HG03159 (cell line): ENCODE measurements around the gene NCS1.
"Not testable (repeated sequence)": the region's sequence is repeated elsewhere in the genome, so short reads cannot be mapped to it uniquely, and the experiment has no call there.

Source experiments
- ATAC-seq: cut with Tn5 transposase; IDR thresholded peaks from one replicate; pipeline ENCODE4 v1.9.1; 2021; ENCODE audit warnings: mild to moderate bottlenecking, moderate library complexity; ENCODE audit not compliant: unreplicated experiment

The NCS1 gene

GRCh38 chr9:130259044-130259443, 86.8 kb downstream of the NCS1 start:
- ATAC-seq = no peak

GRCh38 chr9:130260816-130261765, 88.9 kb downstream of the NCS1 start:
- ATAC-seq = no peak

GRCh38 chr9:130262061-130262745, 90.0 kb downstream of the NCS1 start:
- ATAC-seq = no peak

GRCh38 chr9:130262771-130263170, 90.6 kb downstream of the NCS1 start:
- no peak for ATAC-seq

- ATAC-seq = no peak
Measured at GRCh38 chr9:130263601-130264413, 91.6 kb downstream of the NCS1 start.

GRCh38 chr9:130264414-130265350, 92.5 kb downstream of the NCS1 start:
- no peak for ATAC-seq

GRCh38 chr9:130265431-130266235, 93.4 kb downstream of the NCS1 start, which contains the start of gene HMCN2:
Gene HMCN2 (plus strand): TSS chr9:130265760. CDS start chr9:130265879, 119 bp downstream.
- no peak for ATAC-seq

- ATAC-seq = no peak
Measured at GRCh38 chr9:130266236-130267098, 94.3 kb downstream of the NCS1 start.

GRCh38 chr9:130267930-130268329, 95.7 kb downstream of the NCS1 start:
- no peak for ATAC-seq

GRCh38 chr9:130268521-130269211, 96.5 kb downstream of the NCS1 start:
- no peak for ATAC-seq

GRCh38 chr9:130271473-130271872, 99.3 kb downstream of the NCS1 start:
- no peak for ATAC-seq

- no peak for ATAC-seq
Measured at GRCh38 chr9:130275156-130275555, 103.0 kb downstream of the NCS1 start.

GRCh38 chr9:130276121-130276520, 103.9 kb downstream of the NCS1 start:
- ATAC-seq = no peak

GRCh38 chr9:130276955-130277354, 104.8 kb downstream of the NCS1 start:
- no peak for ATAC-seq

- ATAC-seq = not testable (repeated sequence)
Measured at GRCh38 chr9:130277525-130277924, 105.3 kb downstream of the NCS1 start.

- ATAC-seq = no peak
Measured at GRCh38 chr9:130283539-130284248, 111.5 kb downstream of the NCS1 start.

- no peak for ATAC-seq
Measured at GRCh38 chr9:130284249-130284625, 112.0 kb downstream of the NCS1 start.
